Measurements from ENCODE around the gene LARP4B. TPM values are rescaled to one million over a fixed set of nuclear protein-coding genes. Genes with fewer than 3 reads are reported as not detected.

Gene LARP4B
- total and polyA plus RNA-seq, 2 donors (not counting 3 experiments of a cell fraction or from before 2014, with no cell fraction given) = 27.4 to 101 TPM

GRCh38 chr10:968546-969199, 37.2 kb upstream of the LARP4B start:
- no peaks in the 10 kb centered on the region for H3K36me3 ChIP-seq (ENCODE audit: control insufficient read depth in 2 of 2, extremely low read depth in 1 of 2, insufficient read depth in 2 of 2, low read length in 2 of 2)
- H4K20me1 ChIP-seq (replicated peaks; ENCODE audit: control insufficient read depth, extremely low read depth, insufficient read depth, low read length) = no peaks in the 10 kb centered on the region
- no peak overlapping the region for H3K9ac ChIP-seq (replicated peaks; ENCODE audit: extremely low read depth, insufficient read depth, low read length)
- no peak overlapping the region for H3K4me2 ChIP-seq (ENCODE audit: insufficient read depth, low read length)
- FAIRE-seq (no peak), DNase-seq (ENCODE audit: low read depth, low spot score) (no peak)
- ChIA-PET POLR2A (no interaction called here), CTCF (interaction anchor here (1.0 kb wide), 1 partner anchor 15 kb away, joined by 3 read pairs; no protein-coding TSS in a partner anchor)
- H3K4me3 ChIP-seq (replicated peaks in 1 of 3; ENCODE audit: insufficient read depth in 1 of 3, low read depth in 1 of 3, low read length in 3 of 3) = no peak overlapping the region
- H3K27me3 ChIP-seq (ENCODE audit: control insufficient read depth in 2 of 2, insufficient read depth in 2 of 2, low read length in 2 of 2) = peaks cover 16 to 21% of the 10 kb centered on the region in 2 experiments
- no peaks in the 10 kb centered on the region for H3K4me1 ChIP-seq (ENCODE audit: control insufficient read depth, extremely low read depth, insufficient read depth, low read length)
- no peak overlapping the region for H3K27ac ChIP-seq (ENCODE audit: insufficient read depth, low read depth, low read length)
- no peak overlapping the region for H2AFZ ChIP-seq (ENCODE audit: low read depth, low read length)
- dilution Hi-C loops (cut with MboI; ENCODE audit: extremely low pct_ligation_motif_present, low sequenced_read_pairs) (no loop called here), intact Hi-C loops (cut with micrococcal nuclease) (no loop called here)
- TF ChIP-seq EZH2 (IDR thresholded peaks at IDR 0.05; ENCODE audit: borderline replicate concordance, low read depth, low read length, severe bottlenecking) = no peak
- TF ChIP-seq MYC (IDR thresholded peaks at IDR 0.05; ENCODE audit: low read depth, low read length) = no peak
- TF ChIP-seq, protein P1, sequence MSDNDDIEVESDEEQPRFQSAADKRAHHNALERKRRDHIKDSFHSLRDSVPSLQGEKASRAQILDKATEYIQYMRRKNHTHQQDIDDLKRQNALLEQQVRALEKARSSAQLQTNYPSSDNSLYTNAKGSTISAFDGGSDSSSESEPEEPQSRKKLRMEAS (IDR thresholded peaks at IDR 0.05; ENCODE audit: insufficient read depth, insufficient read length) = no peak
- no peak for TF ChIP-seq POLR2AphosphoS5 (IDR thresholded peaks at IDR 0.05; ENCODE audit: insufficient read depth, low read depth, low read length)
- no peak for TF ChIP-seq CTCF (IDR thresholded peaks at IDR 0.05; ENCODE audit: extremely low read depth in 1 of 2, insufficient read depth in 1 of 2, low read depth in 1 of 2, low read length in 2 of 2)
- TF ChIP-seq JUN (IDR thresholded peaks at IDR 0.05; ENCODE audit: borderline replicate concordance, insufficient read depth, insufficient read length, low read depth) = no peak
- TF ChIP-seq FOS (IDR thresholded peaks at IDR 0.05; ENCODE audit: borderline replicate concordance, insufficient read depth, low read length) = no peak
- TF ChIP-seq POLR2A (IDR thresholded peaks at IDR 0.05; ENCODE audit: low read depth, low read length) = no peak
- TF ChIP-seq GATA2 (IDR thresholded peaks at IDR 0.05; ENCODE audit: insufficient read depth, insufficient read length, low read depth, low read length) = no peak
- no TSS peak for BruUV-seq (replicated peaks)
- H3K9me3 ChIP-seq (replicated peaks; ENCODE audit: control insufficient read depth, insufficient read depth, low read length) = no peaks in the 10 kb centered on the region
- no peaks in the 10 kb centered on the region for H3K9me1 ChIP-seq (replicated peaks; ENCODE audit: control insufficient read depth, extremely low read depth, insufficient read depth, low read length)
- no peaks in the 10 kb centered on the region for H3K79me2 ChIP-seq (ENCODE audit: control insufficient read depth, insufficient read depth, low read length)

All from endothelial cell of umbilical vein (primary cell).